CD1c-positive myeloid dendritic cell (primary cell): ENCODE results near the gene CYTH1.
A peak's percentile ranks its signal among the peaks of the same experiment; 100 is the strongest.

Experiments used
- DNase-seq: peaks from one replicate; pipeline ENCODE4 v3.0.0-alpha.2; 2016; ENCODE audit errors: extremely low spot score

CYTH1 gene

GRCh38 chr17:78650093-78650715 lies 131.9 kb downstream of the CYTH1 start:
- no peak for DNase-seq

GRCh38 chr17:78648293-78648692 lies 133.8 kb downstream of the CYTH1 start:
- no peak for DNase-seq

- peak; percentile 84 for DNase-seq
These were observed 135.0 kb downstream of the CYTH1 start for GRCh38 chr17:78647032-78647431.

GRCh38 chr17:78645421-78646295 lies 136.4 kb downstream of the CYTH1 start:
- peak; percentile 97 for DNase-seq

- no peak for DNase-seq
These were observed 137.1 kb downstream of the CYTH1 start for GRCh38 chr17:78644931-78645351.

GRCh38 chr17:78644224-78644623 lies 137.8 kb downstream of the CYTH1 start:
- no peak for DNase-seq

GRCh38 chr17:78643326-78643725 lies 138.7 kb downstream of the CYTH1 start:
- DNase-seq = no peak

GRCh38 chr17:78642707-78643106 lies 139.4 kb downstream of the CYTH1 start:
- DNase-seq = no peak

GRCh38 chr17:78641666-78642065 lies 140.4 kb downstream of the CYTH1 start:
- no peak for DNase-seq

GRCh38 chr17:78641243-78641642 lies 140.8 kb downstream of the CYTH1 start:
- DNase-seq = no peak

- DNase-seq = no peak
These were observed 141.4 kb downstream of the CYTH1 start for GRCh38 chr17:78640700-78641099.

GRCh38 chr17:78637643-78638420 lies 144.2 kb downstream of the CYTH1 start:
- DNase-seq = peak; percentile 30

- DNase-seq = no peak
These were observed 144.9 kb downstream of the CYTH1 start for GRCh38 chr17:78637146-78637545.

GRCh38 chr17:78634154-78634553 lies 147.9 kb downstream of the CYTH1 start:
- no peak for DNase-seq

GRCh38 chr17:78629436-78629995 lies 152.6 kb downstream of the CYTH1 start:
- no peak for DNase-seq

GRCh38 chr17:78628547-78629435 lies 153.3 kb downstream of the CYTH1 start:
- no peak for DNase-seq

- DNase-seq = no peak
These were observed 157.5 kb downstream of the CYTH1 start for GRCh38 chr17:78624324-78625151.
